ENCODE measurements around the gene RAB30.

The RAB30 gene

GRCh38 chr11:83078269-83078668, 6.6 kb upstream of the RAB30 start:
- H3K9ac ChIP-seq (ENCODE audit: low read length), result no peak overlapping the region
- no peak overlapping the region for H3K27ac ChIP-seq (ENCODE audit: low read length)
- H3K4me1 ChIP-seq (ENCODE audit: low read length), result peaks cover 30% of the 10 kb centered on the region
- H3K36me3 ChIP-seq (replicated peaks; ENCODE audit: low read depth, low read length), result peaks cover 50% of the 10 kb centered on the region
- no peaks in the 10 kb centered on the region for H3K27me3 ChIP-seq (ENCODE audit: low read depth, low read length)
- no peaks in the 10 kb centered on the region for H3K9me3 ChIP-seq (ENCODE audit: insufficient read depth, low read length)
- TF ChIP-seq EZH2phosphoT487 (IDR thresholded peaks at IDR 0.05; ENCODE audit: low read depth) (no peak), CTCF (IDR thresholded peaks at IDR 0.05; ENCODE audit: low read depth, low read length) (no peak)
- peaks cover 9% of the 10 kb centered on the region; the same call in 1 of the 2 replicates for H4K20me1 ChIP-seq (ENCODE audit: insufficient read depth, low read length)
- peaks cover 42% of the 10 kb centered on the region for H3K79me2 ChIP-seq (ENCODE audit: low read length)
- no peak overlapping the region for H3K4me2 ChIP-seq (ENCODE audit: low read length)
- no peak overlapping the region for H3K4me3 ChIP-seq (ENCODE audit: low read length)
- no peak overlapping the region for H2AFZ ChIP-seq (ENCODE audit: low read depth, low read length)

DNA sequence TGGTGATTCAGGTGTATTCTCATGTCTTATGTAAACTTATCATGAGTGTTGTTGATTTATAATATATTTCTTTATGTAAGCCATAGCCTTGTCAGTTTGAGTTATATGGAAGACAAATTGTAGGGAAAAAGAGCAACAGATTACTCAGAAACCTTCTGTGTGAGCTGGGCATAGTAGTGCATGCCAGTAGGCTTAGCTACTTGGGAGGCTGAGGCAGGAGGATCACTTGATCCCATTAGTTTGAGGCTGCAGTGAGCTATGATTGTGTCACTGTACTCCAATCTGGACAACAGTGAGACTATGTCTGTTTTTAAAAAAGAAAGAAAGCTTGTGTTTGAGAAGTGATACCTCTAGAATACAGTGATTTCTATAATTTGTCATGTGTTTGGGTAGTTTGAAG, 2.2 kb upstream of the RAB30 start:
- H3K27me3 ChIP-seq (ENCODE audit: low read depth, low read length), result no peaks in the 10 kb centered on the region
- H3K4me1 ChIP-seq (ENCODE audit: low read length), result peaks cover 28% of the 10 kb centered on the region
- peak overlapping the region; percentile 90 for H3K4me2 ChIP-seq (ENCODE audit: low read length)
- H3K9me3 ChIP-seq (ENCODE audit: insufficient read depth, low read length), result no peaks in the 10 kb centered on the region
- H3K79me2 ChIP-seq (ENCODE audit: low read length), result peaks cover 80% of the 10 kb centered on the region
- peaks cover 20% of the 10 kb centered on the region for H4K20me1 ChIP-seq (ENCODE audit: insufficient read depth, low read length)
- no peak overlapping the region for H2AFZ ChIP-seq (ENCODE audit: low read depth, low read length)
- TF ChIP-seq CTCF (IDR thresholded peaks at IDR 0.05; ENCODE audit: low read depth, low read length) (no peak), EZH2phosphoT487 (IDR thresholded peaks at IDR 0.05; ENCODE audit: low read depth) (no peak)
- H3K4me3 ChIP-seq (ENCODE audit: low read length), result peak overlapping the region; percentile 89
- H3K36me3 ChIP-seq (replicated peaks; ENCODE audit: low read depth, low read length), result peaks cover 62% of the 10 kb centered on the region
- peak overlapping the region; percentile 69 for H3K27ac ChIP-seq (ENCODE audit: low read length)
- 0 out of 2 replicates have a peak overlapping the region, but pooled peaks have one; percentile 95 for H3K9ac ChIP-seq (ENCODE audit: low read length)

DNA sequence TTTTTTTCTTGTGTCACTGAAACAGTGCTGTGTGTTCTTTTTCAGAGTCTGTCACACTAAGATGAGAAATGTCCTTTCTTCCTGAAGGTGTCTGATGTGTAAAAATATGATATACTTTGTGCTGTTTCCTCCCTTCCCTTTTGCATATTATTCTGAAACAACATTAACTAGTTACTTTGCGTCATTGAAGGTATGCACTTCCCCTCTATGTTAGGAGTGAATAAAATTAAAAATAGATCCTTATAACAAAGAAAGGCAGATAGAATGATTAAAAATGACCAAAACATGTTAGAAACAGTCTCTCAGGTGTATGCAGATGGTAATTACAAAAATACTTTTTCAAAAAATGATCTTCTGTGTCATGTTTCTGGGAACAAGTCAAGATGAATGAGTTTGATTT, 1.6 kb upstream of the RAB30 start:
- Histone ChIP-seq H3K4me3 (ENCODE audit: low read length) (peak overlapping the region; percentile 89), H3K9ac (ENCODE audit: low read length) (peak overlapping the region; percentile 95), H3K4me1 (ENCODE audit: low read length) (peaks cover 28% of the 10 kb centered on the region), H3K9me3 (ENCODE audit: insufficient read depth, low read length) (no peaks in the 10 kb centered on the region), H3K27ac (ENCODE audit: low read length) (peak overlapping the region; percentile 69), H3K27me3 (ENCODE audit: low read depth, low read length) (no peaks in the 10 kb centered on the region), H3K4me2 (ENCODE audit: low read length) (peak overlapping the region; percentile 90), H2AFZ (ENCODE audit: low read depth, low read length) (no peak overlapping the region), H3K36me3 (replicated peaks; ENCODE audit: low read depth, low read length) (peaks cover 62% of the 10 kb centered on the region), H3K79me2 (ENCODE audit: low read length) (peaks cover 86% of the 10 kb centered on the region), H4K20me1 (ENCODE audit: insufficient read depth, low read length) (peaks cover 21% of the 10 kb centered on the region)
- no peak for TF ChIP-seq EZH2phosphoT487 (IDR thresholded peaks at IDR 0.05; ENCODE audit: low read depth)
- TF ChIP-seq CTCF (IDR thresholded peaks at IDR 0.05; ENCODE audit: low read depth, low read length), result no peak

DNA sequence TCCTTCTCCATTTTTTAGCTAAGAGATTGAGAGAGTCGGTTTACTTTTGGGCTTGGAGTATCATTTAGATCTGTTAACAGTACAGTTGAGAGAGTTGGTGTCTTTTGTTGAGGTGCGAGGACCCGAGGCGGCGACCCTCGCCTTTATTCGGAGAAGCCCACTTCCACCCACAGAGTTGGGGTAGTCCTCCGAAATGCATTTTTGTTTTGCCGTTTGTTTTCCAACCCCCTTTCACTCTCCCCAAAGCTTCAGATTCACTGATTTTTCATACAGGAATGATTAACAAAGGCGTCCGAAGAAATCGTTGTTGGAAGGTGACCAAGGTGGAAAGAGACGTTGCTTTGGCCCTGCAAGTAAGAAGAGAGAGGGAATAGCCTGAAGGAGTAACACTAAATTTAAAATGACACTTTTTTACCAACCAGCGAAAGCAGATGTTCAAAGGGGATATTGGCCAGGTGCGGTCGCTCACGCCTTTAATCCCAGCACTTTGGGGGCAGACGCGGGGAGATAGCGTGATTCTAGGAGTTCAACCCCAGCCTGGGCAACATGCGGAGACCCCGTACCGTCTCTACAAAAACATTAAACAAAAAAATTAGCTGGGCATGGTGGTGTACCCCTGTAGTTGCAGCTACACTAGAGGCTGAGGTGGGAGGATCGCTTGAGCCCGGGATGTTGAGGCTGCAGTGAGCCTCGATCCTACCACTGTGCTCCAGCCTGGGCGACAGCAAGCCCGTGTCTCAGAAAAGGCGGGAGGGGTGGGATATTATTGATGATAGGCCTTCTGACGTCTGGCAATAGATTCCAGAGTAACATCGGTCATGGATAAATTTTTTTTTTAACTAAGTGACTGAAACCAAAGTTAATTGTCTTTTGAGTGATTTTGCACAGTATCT, 899 bp upstream of the RAB30 start:
- Histone ChIP-seq H2AFZ (ENCODE audit: low read depth, low read length) (no peak overlapping the region), H3K4me2 (ENCODE audit: low read length) (peak overlapping the region; percentile 90), H3K4me1 (ENCODE audit: low read length) (peaks cover 30% of the 10 kb centered on the region), H3K9me3 (ENCODE audit: insufficient read depth, low read length) (no peaks in the 10 kb centered on the region), H3K4me3 (ENCODE audit: low read length) (peak overlapping the region; percentile 89), H3K79me2 (ENCODE audit: low read length) (peaks cover 92% of the 10 kb centered on the region), H4K20me1 (ENCODE audit: insufficient read depth, low read length) (peaks cover 23% of the 10 kb centered on the region), H3K36me3 (replicated peaks; ENCODE audit: low read depth, low read length) (peaks cover 58% of the 10 kb centered on the region), H3K27ac (ENCODE audit: low read length) (peak overlapping the region; percentile 69), H3K9ac (ENCODE audit: low read length) (peak overlapping the region; percentile 95), H3K27me3 (ENCODE audit: low read depth, low read length) (no peaks in the 10 kb centered on the region)
- no peak for TF ChIP-seq EZH2phosphoT487 (IDR thresholded peaks at IDR 0.05; ENCODE audit: low read depth)
- no peak for TF ChIP-seq CTCF (IDR thresholded peaks at IDR 0.05; ENCODE audit: low read depth, low read length)
